GM10248 (cell line): Measurements from ENCODE around the gene MRPL1.
"Not testable (repeated sequence)": the region's sequence is repeated elsewhere in the genome, so short reads cannot be mapped to it uniquely, and the experiment has no call there.

Experiments used
- CTCF ChIA-PET: fragments of 300-600 bp; sonication (Branson Sonifier 250); formaldehyde crosslinking; extraction: SDS; loops from one replicate; lab custom pipeline; 2021; ENCODE audit warnings: antibody characterized with exemption; lab: Yijun Ruan, JAX
- POLR2A ChIA-PET: fragments of 350-650 bp; sonication (Branson Sonifier 250); formaldehyde crosslinking; extraction: SDS; loops from one replicate; lab custom pipeline; 2020; ENCODE audit warnings: antibody characterized with exemption; lab: Yijun Ruan, JAX
- DNase-seq: peaks from one replicate; pipeline ENCODE4 v3.0.0; 2012; ENCODE audit errors: extremely low spot score
- TF ChIP-seq, protein P1 (sequence below): IDR thresholded peaks from 2 replicates; pipeline ENCODE4 v1.5.1; 2012; ENCODE audit warnings: mild to moderate bottlenecking, low read depth; ENCODE audit errors: extremely low read depth, missing control alignments, control extremely low read depth

MRPL1 gene

DNA sequence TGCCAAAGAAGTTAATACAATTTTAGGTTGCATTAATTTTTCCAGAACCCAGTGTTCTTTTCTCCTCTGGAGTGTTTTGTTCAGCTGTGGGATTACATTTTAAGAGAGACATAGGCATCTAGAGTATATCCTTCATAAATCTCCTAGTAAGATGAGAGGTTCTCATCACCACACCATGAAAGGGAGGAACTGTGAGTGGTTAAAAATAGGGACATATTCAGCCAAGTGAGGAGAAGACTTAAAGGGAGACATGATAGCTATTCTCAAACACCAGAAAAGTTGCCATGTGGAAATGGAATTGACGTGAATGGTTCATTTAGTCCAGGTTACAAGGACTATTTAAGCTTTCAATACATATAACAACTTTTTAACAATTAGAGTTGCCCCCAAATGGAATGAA, 6.5 kb upstream of the MRPL1 start:
- CTCF ChIA-PET = interaction anchor here (0.8 to 1.9 kb wide), 3 partner anchors 9 to 39 kb away, joined by 3 to 4 read pairs (median 4); no protein-coding TSS in a partner anchor
- TF ChIP-seq, protein P1, sequence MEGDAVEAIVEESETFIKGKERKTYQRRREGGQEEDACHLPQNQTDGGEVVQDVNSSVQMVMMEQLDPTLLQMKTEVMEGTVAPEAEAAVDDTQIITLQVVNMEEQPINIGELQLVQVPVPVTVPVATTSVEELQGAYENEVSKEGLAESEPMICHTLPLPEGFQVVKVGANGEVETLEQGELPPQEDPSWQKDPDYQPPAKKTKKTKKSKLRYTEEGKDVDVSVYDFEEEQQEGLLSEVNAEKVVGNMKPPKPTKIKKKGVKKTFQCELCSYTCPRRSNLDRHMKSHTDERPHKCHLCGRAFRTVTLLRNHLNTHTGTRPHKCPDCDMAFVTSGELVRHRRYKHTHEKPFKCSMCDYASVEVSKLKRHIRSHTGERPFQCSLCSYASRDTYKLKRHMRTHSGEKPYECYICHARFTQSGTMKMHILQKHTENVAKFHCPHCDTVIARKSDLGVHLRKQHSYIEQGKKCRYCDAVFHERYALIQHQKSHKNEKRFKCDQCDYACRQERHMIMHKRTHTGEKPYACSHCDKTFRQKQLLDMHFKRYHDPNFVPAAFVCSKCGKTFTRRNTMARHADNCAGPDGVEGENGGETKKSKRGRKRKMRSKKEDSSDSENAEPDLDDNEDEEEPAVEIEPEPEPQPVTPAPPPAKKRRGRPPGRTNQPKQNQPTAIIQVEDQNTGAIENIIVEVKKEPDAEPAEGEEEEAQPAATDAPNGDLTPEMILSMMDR = no peak
- POLR2A ChIA-PET = no interaction called here
- no peak for DNase-seq

DNA sequence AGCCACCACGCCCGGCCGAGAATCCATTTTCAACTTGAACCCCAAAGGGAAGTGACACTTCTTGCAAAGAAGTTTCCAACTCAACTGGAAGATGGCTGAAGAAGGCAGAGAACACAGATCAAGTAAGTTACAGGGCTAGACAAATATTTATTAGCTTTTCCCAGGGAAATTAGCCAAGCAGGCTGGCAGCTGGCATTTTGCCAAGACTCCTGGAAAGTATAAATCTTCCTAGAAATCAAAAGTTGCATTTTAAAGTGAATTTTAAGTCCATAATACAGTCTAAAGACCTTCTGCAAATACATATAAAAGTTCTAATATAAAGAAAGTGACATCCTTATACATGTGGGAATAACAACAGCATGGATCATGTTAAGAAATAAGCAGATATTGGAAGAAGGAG, 3.4 kb upstream of the MRPL1 start:
- CTCF ChIA-PET = interaction anchor here (1.1 kb wide), 1 partner anchor 25 kb away, joined by 3 read pairs; no protein-coding TSS in a partner anchor
- POLR2A ChIA-PET = no interaction called here
- DNase-seq = no peak
- TF ChIP-seq, protein P1 = no peak

- DNase-seq = no peak
- ChIA-PET CTCF (interaction anchor here (0.8 to 2.6 kb wide), 6 partner anchors 10 to 130 kb away, joined by 3 to 11 read pairs (median 6); no protein-coding TSS in a partner anchor), POLR2A (interaction anchor here (0.7 to 1.5 kb wide), 2 partner anchors 12 to 41 kb away, joined by 3 to 9 read pairs; no protein-coding TSS in a partner anchor)
- TF ChIP-seq, protein P1 = no peak
Observed at GRCh38 chr4:77861495-77861894, 1.1 kb upstream of the MRPL1 start.

- DNase-seq = not testable (repeated sequence)
- POLR2A ChIA-PET = interaction anchor here (0.7 kb wide), 1 partner anchor 585 kb away, joined by 3 read pairs; no protein-coding TSS in a partner anchor
- CTCF ChIA-PET = interaction anchor here (2.6 kb wide), 1 partner anchor 46 kb away, joined by 11 read pairs; no protein-coding TSS in a partner anchor
Observed at GRCh38 chr4:77863341-77863740, 711 bp downstream of the MRPL1 start.

DNA sequence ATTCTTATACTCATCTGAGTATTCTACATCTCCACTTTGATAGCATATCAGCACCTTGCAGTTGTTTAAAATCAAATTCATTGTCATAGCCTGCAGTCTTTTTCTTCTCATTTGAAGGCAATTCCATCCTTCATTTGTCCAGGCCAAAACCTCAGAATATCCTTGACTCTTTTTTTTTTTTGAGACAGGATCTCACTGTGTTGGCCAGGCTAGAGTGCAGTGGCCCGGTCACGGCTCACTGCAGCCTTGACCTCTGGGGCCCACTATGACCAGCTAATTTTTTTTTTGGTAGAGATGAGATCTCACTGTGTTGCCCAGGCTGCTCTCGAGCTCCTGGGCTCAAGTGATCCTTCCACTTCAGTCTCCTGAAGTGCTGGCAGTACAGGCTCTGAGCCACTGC, 2.6 kb downstream of the MRPL1 start:
- DNase-seq = no peak
- ChIA-PET CTCF (interaction anchor here (0.9 kb wide), 1 partner anchor 9 kb away, joined by 4 read pairs; no protein-coding TSS in a partner anchor), POLR2A (no interaction called here)
- TF ChIP-seq, protein P1 = no peak

DNA sequence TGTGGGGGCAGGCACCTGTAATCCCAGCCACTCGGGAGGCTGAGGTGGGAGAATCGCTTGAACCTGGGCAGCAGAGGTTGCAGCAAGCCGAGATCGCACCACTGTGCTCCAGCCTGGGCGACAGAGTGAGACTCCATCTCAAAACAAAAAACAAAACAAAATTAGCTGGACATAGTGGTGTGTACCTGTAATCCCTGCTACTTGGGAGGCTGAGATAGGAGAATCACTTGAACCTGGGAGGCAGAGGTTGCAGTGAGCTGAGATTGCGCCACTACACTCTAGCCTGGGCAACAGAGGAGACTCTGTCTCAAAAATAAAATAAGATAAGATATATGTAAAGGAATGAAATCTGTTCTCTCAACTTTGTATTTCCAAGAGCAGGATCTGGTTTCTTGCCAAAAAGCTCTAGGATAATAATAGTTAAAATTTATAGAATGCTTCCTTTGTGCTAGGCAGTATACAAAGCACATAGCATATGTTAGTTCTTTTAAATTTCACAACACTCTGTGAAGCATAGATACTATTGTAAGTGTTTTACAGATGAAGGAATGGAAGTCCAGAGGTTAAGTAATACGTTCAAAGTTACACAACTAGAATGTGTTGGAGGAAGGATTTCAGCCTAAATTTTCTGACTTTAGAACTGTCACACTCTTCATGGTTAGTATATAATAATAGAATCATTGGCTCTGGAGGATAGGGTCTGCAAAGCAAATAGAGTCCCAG, 10.3 kb downstream of the MRPL1 start:
- CTCF ChIA-PET = no interaction called here
- TF ChIP-seq, protein P1 = no peak
- POLR2A ChIA-PET = interaction anchor here (0.5 kb wide), 1 partner anchor 11 kb away, joined by 3 read pairs; no protein-coding TSS in a partner anchor
- DNase-seq = no peak

DNA sequence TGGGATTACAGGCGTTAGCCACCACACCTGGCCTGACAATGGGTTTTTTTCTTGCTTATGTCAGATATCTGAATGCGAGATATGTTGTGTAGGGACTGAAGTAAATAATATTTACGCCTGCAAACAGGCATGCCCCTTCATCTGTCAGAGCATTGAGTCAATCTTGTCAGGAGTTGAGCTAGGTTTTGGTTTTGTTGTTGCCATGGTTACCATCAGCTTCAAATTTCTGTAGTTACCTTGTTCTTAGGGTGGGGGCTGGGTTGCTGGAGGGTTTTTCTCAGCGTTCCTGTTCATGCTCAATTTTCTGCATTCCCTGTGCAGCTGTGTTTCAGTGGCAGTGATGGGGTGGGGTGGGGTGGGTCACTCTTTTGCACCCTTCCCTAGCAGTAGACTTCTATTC, 14.5 kb downstream of the MRPL1 start:
- ChIA-PET POLR2A (no interaction called here), CTCF (interaction anchor here (1.1 to 3.6 kb wide), 3 partner anchors 11 to 52 kb away, joined by 3 to 12 read pairs (median 3); partner anchors contain the start of gene MRPL1)
- DNase-seq = no peak
- TF ChIP-seq, protein P1 = no peak
